ENCODE data around the gene HK2.
"Not testable (repeated sequence)": the region's sequence is repeated elsewhere in the genome, so short reads cannot be mapped to it uniquely, and the experiment has no call there.

Gene HK2

GRCh38 chr2:74880054-74880728, 46.3 kb downstream of the HK2 start:
- no peak for DNase-seq

DNA sequence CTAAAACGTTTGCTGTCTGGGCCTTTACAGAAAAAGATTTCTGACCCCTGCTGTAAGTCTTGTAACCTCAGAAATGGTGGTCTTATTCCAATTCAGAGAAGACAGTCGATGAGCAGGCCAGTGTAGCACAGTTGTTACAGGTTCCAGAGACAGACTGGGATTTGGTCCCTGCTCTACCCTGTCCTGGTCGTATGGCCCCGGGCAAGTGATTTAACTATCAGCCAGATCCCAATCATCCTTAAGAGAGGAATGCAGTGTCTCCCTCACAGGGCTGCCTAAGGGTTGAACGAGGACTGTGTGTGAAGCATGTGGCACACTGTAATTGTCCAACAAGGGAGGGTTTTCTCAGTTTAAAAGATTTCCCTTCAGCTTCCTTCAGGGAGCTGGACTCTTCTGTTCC, 47.2 kb downstream of the HK2 start:
- DNase-seq: no peak

GRCh38 chr2:74881626-74882298, 47.8 kb downstream of the HK2 start:
- DNase-seq: no peak

- DNase-seq: no peak
Observed at GRCh38 chr2:74882299-74882687, 48.4 kb downstream of the HK2 start.

- DNase-seq: no peak
Observed at GRCh38 chr2:74883011-74883410, 49.1 kb downstream of the HK2 start.

DNA sequence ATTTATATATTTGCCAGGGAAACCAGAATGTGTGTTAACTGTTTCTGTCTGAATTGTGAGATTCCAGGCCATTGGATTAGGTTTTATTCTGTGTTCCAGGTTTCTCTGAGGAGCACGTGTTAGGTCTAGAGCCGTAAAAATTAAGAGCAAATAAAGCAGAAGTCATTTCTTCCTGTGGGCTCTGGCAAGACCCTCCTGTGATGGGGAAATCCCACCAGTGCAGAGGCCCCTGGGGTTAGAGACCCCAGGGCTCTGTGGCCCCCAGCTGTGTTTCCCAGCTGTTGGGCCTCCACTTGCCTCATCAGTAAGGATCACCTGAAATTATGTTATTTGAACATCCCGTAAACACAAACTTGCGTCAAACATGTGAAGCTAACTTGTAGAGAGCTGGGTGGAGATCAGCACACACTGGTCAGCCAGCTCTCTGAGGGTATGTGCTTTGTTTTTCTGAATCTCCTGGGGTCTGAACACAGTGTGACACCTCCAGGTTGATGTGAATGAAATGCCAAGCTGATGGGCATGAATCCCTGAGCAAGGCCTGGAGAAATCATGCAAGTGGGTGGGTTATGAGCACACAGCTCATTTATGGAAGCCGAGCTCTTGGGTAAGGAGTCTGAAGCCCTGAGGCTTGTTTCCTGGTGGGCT, 50.3 kb downstream of the HK2 start:
- no peak for DNase-seq

- no peak for DNase-seq
Observed at GRCh38 chr2:74884866-74885265, 50.9 kb downstream of the HK2 start.

GRCh38 chr2:74886251-74886650, 52.3 kb downstream of the HK2 start:
- no peak for DNase-seq

GRCh38 chr2:74886811-74887210, 52.9 kb downstream of the HK2 start:
- DNase-seq: no peak

DNA sequence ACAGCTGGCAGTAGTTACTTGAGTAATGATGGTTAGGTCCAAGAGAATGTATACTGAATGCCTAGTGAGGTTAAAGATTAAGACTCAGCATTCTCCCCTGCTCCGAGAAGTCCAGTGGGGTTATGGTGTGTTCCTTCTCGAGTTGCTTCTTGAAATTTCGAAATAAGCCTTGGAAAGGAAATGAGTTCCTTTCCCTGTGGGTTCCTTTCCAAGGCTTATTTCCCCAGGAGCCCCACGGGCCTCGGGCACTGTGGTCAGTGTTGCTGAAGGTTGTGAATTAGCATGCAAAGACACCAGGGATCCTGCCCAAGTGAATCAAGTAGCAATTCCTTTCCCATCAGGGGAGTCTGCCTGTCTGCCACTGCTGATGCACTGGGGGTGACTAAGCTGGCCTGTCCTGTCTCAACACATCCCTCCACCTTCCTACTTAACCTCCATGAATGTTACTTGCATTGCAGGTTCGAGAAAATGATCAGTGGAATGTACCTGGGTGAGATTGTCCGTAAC, 53.6 kb downstream of the HK2 start:
- DNase-seq: no peak

DNA sequence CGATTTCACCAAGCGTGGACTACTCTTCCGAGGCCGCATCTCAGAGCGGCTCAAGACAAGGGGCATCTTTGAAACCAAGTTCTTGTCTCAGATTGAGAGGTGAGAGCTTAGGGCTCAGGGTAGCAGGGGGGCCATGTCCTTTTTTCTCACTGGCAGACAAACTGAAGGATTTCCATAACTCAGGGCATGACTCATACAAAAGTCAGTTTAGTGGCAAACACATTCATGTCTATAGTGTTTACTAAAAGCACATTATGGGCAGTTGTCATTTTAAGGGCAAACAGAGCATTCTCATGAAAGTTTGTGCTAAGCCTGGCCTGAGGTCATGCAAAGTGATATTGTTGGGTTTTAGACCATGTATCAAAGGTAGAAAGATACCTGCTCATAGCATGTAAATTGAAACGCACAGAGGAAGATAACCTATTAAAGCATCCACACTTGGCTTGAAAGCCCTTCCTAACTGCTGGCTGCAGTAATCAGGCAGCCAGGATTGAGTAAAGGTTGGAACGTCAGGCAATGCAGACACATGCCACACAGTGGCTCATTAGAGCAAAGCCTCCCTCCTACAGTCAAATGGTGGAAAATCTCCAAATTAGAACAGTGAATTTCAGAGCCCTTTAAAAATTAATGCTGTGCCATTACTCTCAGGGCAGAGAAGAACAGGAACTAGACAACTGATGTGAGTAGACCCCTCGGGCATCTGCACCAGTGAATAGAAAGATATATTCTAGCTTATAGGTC, 54.2 kb downstream of the HK2 start:
- DNase-seq: no peak

GRCh38 chr2:74889159-74889558, 55.2 kb downstream of the HK2 start:
- no peak for DNase-seq

DNA sequence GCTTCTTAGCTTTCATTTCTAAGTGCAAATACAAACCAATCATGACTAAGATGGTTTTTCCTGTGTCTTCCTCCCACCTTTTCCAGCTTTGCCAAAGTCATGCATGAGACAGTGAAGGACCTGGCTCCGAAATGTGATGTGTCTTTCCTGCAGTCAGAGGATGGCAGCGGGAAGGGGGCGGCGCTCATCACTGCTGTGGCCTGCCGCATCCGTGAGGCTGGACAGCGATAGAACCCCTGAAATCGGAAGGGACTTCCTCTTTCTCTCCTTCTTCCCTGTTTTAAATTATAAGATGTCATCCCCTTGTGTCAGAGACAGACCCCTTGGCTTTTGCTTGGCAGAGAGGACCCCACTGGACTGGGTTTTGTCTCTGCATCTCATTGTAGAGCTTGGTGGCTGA, 56.8 kb downstream of the HK2 start:
- DNase-seq: no peak

- no peak for DNase-seq
Observed at GRCh38 chr2:74891136-74891764, 57.3 kb downstream of the HK2 start.

DNA sequence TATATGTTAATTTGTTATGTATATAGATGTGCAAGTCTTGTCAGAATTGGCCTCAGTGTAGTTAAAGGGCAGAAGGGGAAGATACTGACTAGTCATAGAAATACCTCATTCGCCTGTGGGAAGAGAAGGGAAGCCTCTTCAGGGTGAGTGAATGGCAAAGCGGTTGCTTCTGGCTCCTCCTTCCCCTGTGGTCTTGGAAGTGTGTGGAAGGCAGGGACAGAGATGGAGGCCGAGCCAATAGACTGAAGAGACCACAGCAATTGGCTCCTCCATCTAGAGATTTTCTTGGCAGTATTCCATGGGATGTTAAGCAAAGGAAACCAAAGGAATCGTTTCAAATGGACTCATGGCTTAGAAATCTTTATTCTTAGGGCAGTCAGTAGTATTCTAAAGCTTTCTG, 57.9 kb downstream of the HK2 start:
- DNase-seq: not testable (repeated sequence)

GRCh38 chr2:74892609-74893008, 58.7 kb downstream of the HK2 start:
- no peak for DNase-seq

- DNase-seq: no peak
Observed at GRCh38 chr2:74893332-74893731, 59.4 kb downstream of the HK2 start.

DNA sequence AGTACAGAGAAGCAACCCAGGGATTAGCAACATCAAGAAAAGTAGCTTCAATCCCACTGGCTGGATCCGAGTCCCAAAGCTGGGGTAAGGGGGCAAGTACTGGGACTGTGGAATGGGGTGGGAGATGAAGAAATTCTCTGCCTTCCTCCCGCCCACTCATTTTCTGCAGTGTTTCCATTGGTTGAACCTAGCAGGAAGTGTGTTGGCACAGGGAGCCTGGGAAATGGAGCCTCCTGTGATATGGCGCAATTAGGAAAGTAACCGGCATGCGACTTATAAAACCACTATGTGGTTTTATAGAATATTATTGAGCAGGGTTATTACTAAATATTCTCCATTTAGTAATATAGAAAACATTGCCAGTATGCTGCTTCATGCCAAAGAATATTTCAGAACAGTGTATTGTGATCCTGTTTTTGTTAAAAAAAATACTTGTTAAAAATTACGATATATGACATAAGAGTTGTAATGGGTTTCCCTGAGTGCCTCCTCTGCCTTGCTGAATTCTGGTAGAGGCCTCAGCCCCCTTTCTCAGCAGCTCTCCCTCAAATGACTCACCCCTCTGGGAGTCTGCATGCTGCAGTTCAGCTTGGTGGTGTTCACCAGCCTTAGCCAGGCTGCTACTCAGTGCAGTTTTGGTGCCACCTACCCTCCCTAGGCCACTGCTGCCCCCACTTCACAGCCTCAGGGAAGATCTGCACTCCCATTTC, 60.5 kb downstream of the HK2 start:
- no peak for DNase-seq

GRCh38 chr2:74895001-74895400, 61.1 kb downstream of the HK2 start:
- DNase-seq: no peak

DNA sequence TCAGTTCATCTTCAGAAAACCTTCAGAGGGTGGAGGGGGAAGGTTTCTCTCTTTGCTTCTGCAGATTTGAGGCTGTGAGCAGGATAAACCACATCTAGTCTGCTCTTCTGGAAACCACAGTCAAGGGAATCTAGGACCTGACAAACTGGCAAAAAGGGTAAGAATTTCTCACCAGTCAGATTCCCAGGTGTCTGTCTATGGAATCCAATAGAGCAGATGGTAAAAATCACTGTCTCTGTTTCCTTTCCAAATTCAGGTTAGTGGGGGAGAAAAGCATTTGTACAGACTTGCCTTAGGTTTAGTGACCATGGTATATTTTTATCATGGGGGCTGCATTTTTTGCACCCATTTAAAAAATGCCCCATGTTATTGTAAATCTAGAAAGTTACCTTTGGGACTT, 62.3 kb downstream of the HK2 start:
- DNase-seq: no peak

GRCh38 chr2:74900225-74900624, 66.3 kb downstream of the HK2 start:
- not testable (repeated sequence) for DNase-seq

DNA sequence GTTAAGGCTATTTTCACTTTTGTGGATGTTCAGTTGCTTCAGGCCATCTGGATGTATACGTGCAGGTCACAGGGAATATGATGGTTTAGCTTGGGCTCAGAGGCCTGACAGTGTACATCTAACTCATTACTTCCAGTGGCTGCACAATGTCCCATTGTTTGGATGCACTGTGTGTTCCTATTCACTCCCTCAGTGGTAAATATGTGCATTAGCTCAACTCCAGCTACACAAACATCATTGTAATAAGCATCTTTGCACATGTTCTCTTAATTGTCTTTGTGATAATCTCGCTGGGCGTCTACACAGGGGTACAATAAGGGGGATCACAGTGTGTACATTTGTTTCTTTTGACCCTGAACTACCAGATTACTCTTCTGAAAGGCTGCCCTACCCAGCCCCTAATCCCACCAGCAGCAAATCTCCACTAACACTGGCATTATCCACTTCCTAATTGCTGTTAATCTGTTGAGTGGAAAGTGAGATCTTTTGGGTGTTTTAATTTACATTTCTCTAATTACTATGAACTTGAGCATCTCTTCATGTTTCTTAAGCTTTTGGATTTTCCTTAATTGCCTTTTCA, 68.4 kb downstream of the HK2 start:
- no peak for DNase-seq
